Ramos (cell line): ENCODE results near the gene BRINP1.

ENCODE experiments used
- in situ Hi-C: fragments of 300-500 bp; cut with MboI; formaldehyde crosslinking; loops from one replicate; pipeline ENCODE4 v1.14.3; 2022; ENCODE audit warnings: low sequenced_read_pairs; ENCODE audit not compliant: unreplicated experiment

BRINP1 gene

DNA sequence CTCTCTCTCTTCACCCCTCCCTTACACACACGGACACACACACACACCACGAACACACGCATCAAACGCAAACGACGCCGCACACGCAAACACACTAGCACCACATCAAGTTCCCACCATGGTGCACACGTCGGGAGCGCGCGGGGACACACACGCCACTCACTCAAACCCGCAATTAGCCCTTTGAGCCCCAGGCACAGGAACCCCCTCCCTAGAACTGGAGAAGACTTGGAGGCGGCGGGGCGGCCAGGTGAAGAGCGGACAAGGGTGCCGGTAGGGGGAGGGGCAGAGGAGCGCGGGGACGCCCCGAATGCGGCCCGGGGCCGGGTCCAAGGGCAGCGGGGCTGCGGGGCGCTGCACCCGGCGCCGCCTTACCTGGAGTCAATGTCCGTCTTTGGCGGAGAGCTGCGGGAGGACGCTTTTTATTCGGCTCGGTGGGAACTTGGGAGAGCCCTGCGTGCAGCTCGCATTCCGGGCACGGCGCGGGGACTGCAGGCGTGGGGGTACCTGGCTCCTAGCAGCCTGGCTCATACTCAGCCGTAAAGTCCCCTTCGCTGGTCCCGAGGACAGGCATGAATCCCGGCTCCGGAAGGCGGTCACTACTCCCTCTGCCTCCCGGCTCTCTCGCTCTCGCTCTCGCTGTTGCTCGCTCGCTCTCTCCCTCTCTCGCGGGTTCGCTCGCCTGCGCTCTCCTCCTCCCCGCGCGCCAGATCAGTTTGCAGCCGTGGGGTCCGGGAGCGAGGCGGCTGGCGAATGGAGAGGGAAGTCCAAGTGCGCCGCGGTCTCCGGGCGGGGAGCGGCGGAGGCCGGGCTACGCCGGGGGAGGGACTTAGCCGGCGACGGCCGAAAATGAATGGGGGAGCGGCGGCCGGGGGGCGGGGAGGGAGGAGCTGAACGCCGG lies at the start of gene BRINP1:
TSS of gene BRINP1 (minus strand) at position 755 of the 901 bp plus-strand sequence. CDS start 56,080 bp downstream, outside the sequence.
- in situ Hi-C loops, result no loop called here

- in situ Hi-C loops, result no loop called here
Observed at GRCh38 chr9:119418721-119419120, 49.5 kb upstream of the BRINP1 start.

GRCh38 chr9:119416793-119417192 lies 47.6 kb upstream of the BRINP1 start:
- in situ Hi-C loops, result no loop called here

- in situ Hi-C loops, result no loop called here
Observed at GRCh38 chr9:119412399-119412798, 43.2 kb upstream of the BRINP1 start.

- in situ Hi-C loops, result no loop called here
Observed at GRCh38 chr9:119409552-119409951, 40.3 kb upstream of the BRINP1 start.

- in situ Hi-C loops, result no loop called here
Observed at GRCh38 chr9:119400606-119401005, 31.4 kb upstream of the BRINP1 start.

GRCh38 chr9:119398350-119398749 lies 29.1 kb upstream of the BRINP1 start:
- in situ Hi-C loops, result no loop called here

GRCh38 chr9:119391878-119392277 lies 22.6 kb upstream of the BRINP1 start:
- in situ Hi-C loops, result no loop called here

GRCh38 chr9:119375892-119376291 lies 6.7 kb upstream of the BRINP1 start:
- in situ Hi-C loops, result no loop called here

DNA sequence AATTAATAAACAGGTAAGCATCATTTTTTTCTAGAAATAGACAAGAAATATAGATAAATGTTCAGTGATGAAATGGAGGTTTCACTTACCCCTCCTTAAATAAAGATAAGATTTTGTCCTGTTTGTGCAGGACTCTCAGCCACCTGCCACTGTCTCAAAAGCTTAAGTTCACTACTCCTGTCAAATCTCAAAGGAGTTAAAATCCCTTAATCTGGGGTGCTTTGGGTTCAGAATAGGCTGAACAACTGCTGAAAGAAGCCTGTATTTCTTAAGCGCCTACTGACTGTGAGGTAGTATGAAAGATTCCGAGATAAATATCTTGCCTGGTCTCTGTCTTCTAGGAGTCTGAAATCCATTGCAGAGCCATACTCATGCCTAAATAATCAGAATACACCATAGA lies 3.7 kb upstream of the BRINP1 start:
- in situ Hi-C loops, result no loop called here

GRCh38 chr9:119370816-119371215 lies 1.6 kb upstream of the BRINP1 start:
- in situ Hi-C loops, result no loop called here

GRCh38 chr9:119369680-119370366 lies 588 bp upstream of the BRINP1 start:
- in situ Hi-C loops, result no loop called here

- in situ Hi-C loops, result no loop called here
Observed at GRCh38 chr9:119368179-119368578, 1.1 kb downstream of the BRINP1 start.

GRCh38 chr9:119367683-119368075 lies 1.6 kb downstream of the BRINP1 start:
- in situ Hi-C loops, result no loop called here

- in situ Hi-C loops, result no loop called here
Observed at GRCh38 chr9:119366909-119367682, 2.1 kb downstream of the BRINP1 start.

GRCh38 chr9:119365291-119366027 lies 3.8 kb downstream of the BRINP1 start:
- in situ Hi-C loops, result no loop called here

DNA sequence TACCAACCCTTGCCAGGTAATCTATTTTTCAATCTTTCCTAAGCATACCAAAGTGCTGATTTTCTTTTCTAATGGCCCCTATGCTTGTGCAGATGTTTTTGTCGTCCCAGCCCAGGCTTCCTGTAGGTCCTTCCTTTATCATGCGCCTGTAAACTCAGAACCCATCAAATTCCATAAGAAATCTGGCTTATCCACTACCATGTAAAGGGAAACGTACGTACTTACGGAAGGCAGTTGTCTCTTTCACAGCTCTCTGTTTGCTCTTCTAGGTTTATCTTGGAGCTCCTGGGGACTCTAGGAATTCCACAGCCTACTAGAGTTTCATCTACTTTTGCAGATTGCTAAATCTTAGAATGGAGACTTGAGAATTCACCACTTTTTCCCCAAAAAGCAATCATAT lies 9.0 kb downstream of the BRINP1 start:
- in situ Hi-C loops, result no loop called here

DNA sequence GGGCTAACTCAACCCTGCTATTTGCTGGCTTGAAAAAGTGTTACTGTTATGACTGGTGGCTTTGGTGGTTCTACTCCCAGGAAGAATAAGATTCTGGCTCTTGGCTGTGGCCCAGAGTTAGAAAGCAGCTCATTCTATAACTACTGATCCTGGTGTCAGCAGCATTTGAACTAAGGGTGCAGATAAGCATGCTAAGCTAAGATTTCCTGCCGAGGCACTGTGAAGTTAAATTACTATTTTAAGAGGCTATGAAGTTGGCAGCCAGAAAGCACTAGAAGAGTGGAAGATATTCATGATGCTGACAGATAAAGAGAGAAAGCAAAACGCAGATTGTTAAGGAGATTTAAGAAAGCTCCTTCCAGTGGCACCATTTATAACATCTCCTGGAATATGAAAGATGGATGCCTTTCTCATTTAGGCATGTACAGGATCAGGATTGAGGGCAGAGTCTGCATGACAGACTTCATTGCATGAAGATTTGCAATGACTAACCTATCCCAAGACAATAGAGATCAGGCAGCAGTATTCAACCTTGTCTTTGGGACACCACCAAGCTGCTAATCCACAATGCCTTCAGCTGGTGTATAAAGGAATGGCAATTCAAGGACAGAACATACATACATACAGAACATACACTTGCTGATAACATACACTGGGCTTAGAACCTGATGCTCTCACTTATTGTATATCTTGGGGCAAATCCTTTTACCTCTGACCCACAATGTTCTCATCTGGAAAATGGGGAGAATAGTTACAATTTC lies 11.7 kb downstream of the BRINP1 start:
- in situ Hi-C loops, result no loop called here

- in situ Hi-C loops, result no loop called here
Observed at GRCh38 chr9:119349351-119349825, 19.8 kb downstream of the BRINP1 start.
